ENCODE measurements around the gene TAGLN2. TPM values are rescaled to one million over a fixed set of nuclear protein-coding genes. Genes with fewer than 3 reads are reported as not detected.

TAGLN2 gene
- total and polyA plus RNA-seq, 9 of the 15 experiments (the other 6 are each of a cell fraction or from before 2014, with no cell fraction given): 192 to 683 (median 455) TPM

GRCh38 chr1:159957824-159958268 is 32.5 kb upstream of the TAGLN2 start (continued):
- no peak for TF ChIP-seq FOXP4 (CRISPR knock-in tag; IDR thresholded peaks at IDR 0.05; ENCODE audit: borderline replicate concordance)
- peak; percentile 56; the same call in 1 of the 2 replicates for TF ChIP-seq ZNF76 (CRISPR knock-in tag; IDR thresholded peaks at IDR 0.05; ENCODE audit: borderline replicate concordance)
- no peak for TF ChIP-seq ZNF41 (CRISPR knock-in tag; conservative IDR thresholded peaks at IDR 0.05)
- 0 out of 4 replicates have a peak, but pooled peaks of 1 of the 2 experiments have one; percentile 43 for TF ChIP-seq ZMIZ1 (IDR thresholded peaks at IDR 0.05; ENCODE audit: low read depth in 2 of 2, low read length in 2 of 2)
- TF ChIP-seq SETDB1 (IDR thresholded peaks at IDR 0.05; ENCODE audit: low read length): no peak
- 0 out of 2 replicates have a peak, but pooled peaks have one; percentile 5 for TF ChIP-seq JUND (IDR thresholded peaks at IDR 0.05; ENCODE audit: borderline replicate concordance, low read depth, low read length)
- TF ChIP-seq JUND (tag; IDR thresholded peaks at IDR 0.05; ENCODE audit: borderline replicate concordance, low read depth, low read length): no peak; the same call in 2 of the 3 replicates
- TF ChIP-seq PTBP1 (IDR thresholded peaks at IDR 0.05; ENCODE audit: low read depth, low read length): no peak
- TF ChIP-seq CREM (IDR thresholded peaks at IDR 0.05; ENCODE audit: low read depth): 0 out of 2 replicates have a peak, but pooled peaks have one; percentile 19
- TF ChIP-seq FOXO4 (CRISPR knock-in tag; IDR thresholded peaks at IDR 0.05): no peak
- no peak for TF ChIP-seq ZNF551 (CRISPR knock-in tag; IDR thresholded peaks at IDR 0.05)
- TF ChIP-seq GATA2 (CRISPR knock-in tag; IDR thresholded peaks at IDR 0.05): peak; percentile 63
- TF ChIP-seq MAX (CRISPR knock-in tag; IDR thresholded peaks at IDR 0.05): 0 out of 2 replicates have a peak, but pooled peaks have one; percentile 14
- TF ChIP-seq AFF4 (CRISPR knock-in tag; IDR thresholded peaks at IDR 0.05): no peak
- no peak for TF ChIP-seq ZNF764 (CRISPR knock-in tag; IDR thresholded peaks at IDR 0.05; ENCODE audit: low read depth)
- TF ChIP-seq ZC3H4 (CRISPR knock-in tag; IDR thresholded peaks at IDR 0.05; ENCODE audit: borderline replicate concordance): no peak
- TF ChIP-seq GATAD2A (IDR thresholded peaks at IDR 0.05): no peak
